WERI-Rb-1 (cell line): Measurements from ENCODE around the gene HDLBP.

Experiments
- DNase-seq: peaks from one replicate; pipeline ENCODE4 v3.0.0-alpha.2; 2020
- H3K27ac ChIP-seq: fragments of 250-450 bp; sonication (Bioruptor Pico); 2 replicates; pipeline ENCODE4 v1.5.1; 2020; ENCODE audit warnings: mild to moderate bottlenecking, moderate library complexity
- H3K27me3 ChIP-seq: fragments of 250-450 bp; sonication (Bioruptor Pico); 2 replicates; pipeline ENCODE4 v1.5.1; 2021; ENCODE audit warnings: mild to moderate bottlenecking, low read depth, moderate library complexity; ENCODE audit not compliant: insufficient read depth, severe bottlenecking
- H3K36me3 ChIP-seq: fragments of 250-450 bp; sonication (Bioruptor Pico); 2 replicates; pipeline ENCODE4 v1.5.1; 2020; ENCODE audit warnings: mild to moderate bottlenecking, moderate library complexity
- H3K4me3 ChIP-seq: 2 replicates; pipeline ENCODE4 v1.5.1; 2011; ENCODE audit warnings: low read depth, mild to moderate bottlenecking, control low read depth, low read length
- H3K9me3 ChIP-seq: fragments of 250-450 bp; sonication (Bioruptor Pico); 2 replicates; pipeline ENCODE4 v1.5.1; 2021; ENCODE audit warnings: mild to moderate bottlenecking, moderate library complexity; ENCODE audit not compliant: severe bottlenecking
- CTCF ChIP-seq: IDR thresholded peaks from 2 replicates; pipeline ENCODE4 v1.5.1; 2011; ENCODE audit warnings: low read depth, mild to moderate bottlenecking, control low read depth, inconsistent platforms, low read length

HDLBP gene

GRCh38 chr2:241217320-241218031 is 98.0 kb downstream of the HDLBP start:
- no peak overlapping the region for H3K4me3 ChIP-seq
- no peaks in the 10 kb centered on the region for H3K9me3 ChIP-seq
- H3K27ac ChIP-seq, result no peak overlapping the region
- no peak for TF ChIP-seq CTCF
- no peak for DNase-seq
- no peaks in the 10 kb centered on the region for H3K36me3 ChIP-seq
- no peaks in the 10 kb centered on the region for H3K27me3 ChIP-seq

GRCh38 chr2:241216211-241216761 is 99.2 kb downstream of the HDLBP start:
- H3K9me3 ChIP-seq, result no peaks in the 10 kb centered on the region
- no peak for TF ChIP-seq CTCF
- H3K36me3 ChIP-seq, result no peaks in the 10 kb centered on the region
- no peak for DNase-seq
- no peak overlapping the region for H3K4me3 ChIP-seq
- no peaks in the 10 kb centered on the region for H3K27me3 ChIP-seq
- H3K27ac ChIP-seq, result no peak overlapping the region

- TF ChIP-seq CTCF, result no peak
- Histone ChIP-seq H3K9me3 (no peaks in the 10 kb centered on the region), H3K27me3 (no peaks in the 10 kb centered on the region), H3K36me3 (no peaks in the 10 kb centered on the region), H3K27ac (no peak overlapping the region), H3K4me3 (no peak overlapping the region)
- no peak for DNase-seq
Observed at GRCh38 chr2:241215421-241215820, 100.1 kb downstream of the HDLBP start.

GRCh38 chr2:241214766-241215165 is 100.7 kb downstream of the HDLBP start:
- Histone ChIP-seq H3K27me3 (no peaks in the 10 kb centered on the region), H3K36me3 (no peaks in the 10 kb centered on the region)
- no peak for TF ChIP-seq CTCF

GRCh38 chr2:241214209-241214608 is 101.3 kb downstream of the HDLBP start:
- Histone ChIP-seq H3K9me3 (no peaks in the 10 kb centered on the region), H3K4me3 (no peak overlapping the region), H3K36me3 (no peaks in the 10 kb centered on the region), H3K27me3 (no peaks in the 10 kb centered on the region), H3K27ac (no peak overlapping the region)
- TF ChIP-seq CTCF, result no peak
- no peak for DNase-seq

More at GRCh38 chr2:241214766-241215165, 100.7 kb downstream of the HDLBP start:
- Histone ChIP-seq H3K4me3 (no peak overlapping the region), H3K9me3 (no peaks in the 10 kb centered on the region), H3K27ac (no peak overlapping the region)
- no peak for DNase-seq
